Urinary bladder (tissue), 4 donors: ENCODE results near the gene CTBP1. TPM values are rescaled to one million over a fixed set of nuclear protein-coding genes. Genes with fewer than 3 reads are reported as not detected.

Experiments
- DNase-seq: peaks from one replicate; pipeline ENCODE4 v3.0.0-alpha.2; 2015; ENCODE audit errors: extremely low spot score
- H3K27ac ChIP-seq: one replicate; pipeline ENCODE4 v1.5.1; 2013; ENCODE audit warnings: low read depth, mild to moderate bottlenecking, moderate library complexity
- H3K36me3 ChIP-seq: one replicate; pipeline ENCODE4 v1.6.1; 2013; ENCODE audit warnings: mild to moderate bottlenecking, moderate library complexity; ENCODE audit not compliant: insufficient read depth
- H3K4me1 ChIP-seq: one replicate; pipeline ENCODE4 v1.6.1; 2013; ENCODE audit warnings: mild to moderate bottlenecking, moderate library complexity; ENCODE audit not compliant: insufficient read depth
- H3K4me3 ChIP-seq: one replicate; pipeline ENCODE4 v1.5.1; 2013; ENCODE audit warnings: low read depth, low read length
- WGBS: extraction: QIAGEN DNeasy Blood & Tissue Kit; methylation state at CpG from one replicate; pipeline ENCODE4 v1.1.7; 2013; 5-methylcytosine and 5-hydroxymethylcytosine counted together
- polyA plus RNA-seq: library from polyadenylated mRNA; stranded (reverse); fragments of 200-250 nt; gene quantifications from one replicate; pipeline ENCODE4 v1.2.3, GENCODE V29; 2013
- total RNA-seq: library from RNA; depleted of rRNA; stranded (reverse); fragments of >200 nt; gene quantifications from one replicate; pipeline ENCODE4 v1.2.3, GENCODE V29; 2014
- donor health status: healthy with polysubstance abuse.
- donor health status: healthy.

The CTBP1 gene
- total and polyA plus RNA-seq, 2 donors = 85.9 to 140 TPM

DNA sequence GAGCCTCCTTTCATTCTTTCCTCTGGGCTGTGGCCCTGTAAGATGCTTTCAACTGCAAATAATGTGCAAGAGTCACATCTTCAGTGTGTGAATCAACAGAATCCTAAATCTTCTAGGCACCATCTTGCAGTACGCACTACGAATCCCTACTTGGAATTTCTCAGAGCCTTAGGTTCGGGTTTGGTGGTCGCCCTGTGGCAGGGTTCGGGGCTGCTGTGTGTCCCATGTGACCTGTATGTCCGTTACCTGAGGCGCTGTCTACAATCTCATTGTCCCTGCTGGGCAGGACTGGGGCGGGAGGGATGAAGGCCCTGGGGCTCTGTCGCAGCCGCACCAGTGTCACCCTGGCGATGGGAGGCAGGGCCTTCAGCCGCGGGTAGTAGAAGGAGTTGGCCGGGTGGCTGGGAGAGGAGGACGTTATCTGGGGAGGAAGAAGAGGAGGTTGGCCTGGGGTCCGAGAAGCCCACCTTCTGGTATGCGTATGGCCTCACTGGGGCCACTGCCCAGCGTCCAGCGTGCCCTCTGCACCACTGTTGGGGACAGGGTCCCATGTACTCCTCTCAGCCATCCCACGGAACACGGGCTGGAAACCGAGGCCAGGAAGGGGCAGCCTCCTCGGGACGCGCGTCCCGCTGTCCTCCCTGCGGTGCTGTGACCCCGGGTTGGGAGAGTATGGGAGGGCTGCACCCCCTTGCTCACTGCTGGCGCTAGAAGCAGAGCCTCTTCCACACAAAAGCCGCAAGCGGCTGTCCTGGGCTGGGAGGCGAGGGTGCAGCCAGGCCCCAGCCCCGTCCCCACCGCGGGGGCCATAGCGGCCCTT lies 78.6 kb downstream of the CTBP1 start:
- Histone ChIP-seq H3K27ac (no peak overlapping the region), H3K36me3 (no peaks in the 10 kb centered on the region), H3K4me1 (no peaks in the 10 kb centered on the region), H3K4me3 (peak overlapping the region; percentile 44)
- no peak for DNase-seq
- WGBS = 83% methylated on average over 37 of the region's 37 CpGs

- Histone ChIP-seq H3K27ac (no peak overlapping the region), H3K36me3 (no peaks in the 10 kb centered on the region), H3K4me1 (no peaks in the 10 kb centered on the region), H3K4me3 (no peak overlapping the region)
- 92% methylated on average over 13 of the region's 13 CpGs for WGBS
- no peak for DNase-seq
Observed at GRCh38 chr4:1169691-1170096, 79.2 kb downstream of the CTBP1 start.

- Histone ChIP-seq H3K4me1 (no peaks in the 10 kb centered on the region), H3K36me3 (no peaks in the 10 kb centered on the region), H3K27ac (no peak overlapping the region), H3K4me3 (no peak overlapping the region)
- no peak for DNase-seq
- WGBS = 93% methylated on average over 17 of the region's 17 CpGs
Observed at GRCh38 chr4:1169171-1169671, 79.7 kb downstream of the CTBP1 start.

- DNase-seq = no peak
- 84% methylated on average over 21 of the region's 21 CpGs for WGBS
- Histone ChIP-seq H3K4me3 (no peak overlapping the region), H3K27ac (no peak overlapping the region), H3K36me3 (no peaks in the 10 kb centered on the region), H3K4me1 (no peaks in the 10 kb centered on the region)
Observed at GRCh38 chr4:1168191-1169101, 80.5 kb downstream of the CTBP1 start.

GRCh38 chr4:1167244-1167949 lies 81.5 kb downstream of the CTBP1 start:
- peak; percentile 63 for DNase-seq
- no peaks in the 10 kb centered on the region for H3K36me3 ChIP-seq
- H3K4me3 ChIP-seq = peak overlapping the region; percentile 30
- no peaks in the 10 kb centered on the region for H3K4me1 ChIP-seq
- 8% methylated on average over 51 of the region's 51 CpGs for WGBS
- H3K27ac ChIP-seq = no peak overlapping the region

DNA sequence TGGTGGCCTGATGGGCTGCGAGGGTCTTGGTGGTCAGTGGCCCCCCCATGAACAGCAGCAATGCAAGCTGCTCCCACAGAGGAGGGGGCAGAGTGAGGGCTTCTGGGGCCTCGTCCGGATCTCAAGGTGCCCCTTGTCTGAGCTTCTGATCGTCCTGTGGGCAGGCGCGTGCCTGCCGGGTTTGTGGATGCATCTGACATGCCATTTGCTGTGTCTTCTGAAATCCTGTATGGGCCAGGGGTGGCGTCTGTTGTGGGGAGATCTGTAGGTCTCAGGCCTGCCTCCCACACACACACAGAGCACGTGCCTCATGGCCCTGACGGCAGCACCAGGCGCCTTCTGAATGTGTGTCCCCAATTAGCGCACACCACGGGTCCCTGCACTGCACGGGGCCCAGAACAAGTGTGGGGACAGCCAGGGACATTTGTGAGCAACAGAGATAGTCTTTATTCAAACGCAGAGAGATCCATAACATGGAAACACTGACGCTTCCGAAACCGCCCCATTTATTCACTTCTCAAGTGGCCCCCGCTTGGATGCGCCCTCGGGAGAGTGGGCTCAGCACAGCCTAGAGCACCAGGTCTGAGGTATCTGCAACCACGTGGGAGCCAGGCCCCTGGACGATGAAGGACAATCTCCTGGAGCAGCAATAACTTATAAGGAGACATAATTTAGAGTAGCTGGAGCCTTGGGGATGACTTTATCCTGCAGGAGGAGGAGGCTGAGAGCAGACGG lies 82.3 kb downstream of the CTBP1 start:
- DNase-seq = no peak
- no peaks in the 10 kb centered on the region for H3K36me3 ChIP-seq
- no peak overlapping the region for H3K27ac ChIP-seq
- WGBS = 64% methylated on average over 24 of the region's 24 CpGs
- no peak overlapping the region for H3K4me3 ChIP-seq
- H3K4me1 ChIP-seq = no peaks in the 10 kb centered on the region

DNA sequence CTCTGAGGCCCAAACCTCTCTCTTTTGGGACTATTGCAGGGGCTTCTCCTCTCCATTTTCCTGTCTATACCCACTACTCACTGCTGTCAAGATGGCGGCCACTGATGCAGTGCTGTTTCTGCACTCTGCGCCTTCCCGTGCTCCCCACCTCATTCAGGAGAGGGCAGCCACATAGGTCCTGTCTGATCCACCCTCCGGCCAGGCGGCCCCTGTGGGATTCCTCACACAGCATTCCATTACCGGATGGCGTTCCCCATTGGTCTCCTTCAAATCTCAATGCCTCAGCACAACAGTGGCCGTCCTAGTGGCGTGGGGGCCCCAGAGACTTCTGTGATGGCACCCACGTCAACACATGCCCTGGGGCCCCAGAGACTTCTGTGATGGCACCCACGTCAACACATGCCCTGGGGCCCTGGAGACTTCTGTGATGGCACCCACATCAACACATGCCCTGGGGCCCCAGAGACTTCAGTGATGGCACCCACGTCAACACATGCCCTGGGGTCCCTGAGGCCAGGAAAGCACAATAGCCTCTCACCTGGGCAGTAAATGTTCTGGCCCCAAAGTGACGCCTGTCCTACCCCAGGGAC lies 83.9 kb downstream of the CTBP1 start:
- no peak overlapping the region for H3K27ac ChIP-seq
- no peaks in the 10 kb centered on the region for H3K36me3 ChIP-seq
- H3K4me1 ChIP-seq = no peaks in the 10 kb centered on the region
- 94% methylated on average over 13 of the region's 13 CpGs for WGBS
- H3K4me3 ChIP-seq = no peak overlapping the region
- DNase-seq = no peak

GRCh38 chr4:1164444-1164843 lies 84.5 kb downstream of the CTBP1 start:
- WGBS = 97% methylated on average over 5 of the region's 5 CpGs
- DNase-seq = no peak

GRCh38 chr4:1164040-1164439 lies 84.9 kb downstream of the CTBP1 start:
- Histone ChIP-seq H3K4me3 (no peak overlapping the region), H3K4me1 (no peaks in the 10 kb centered on the region), H3K27ac (no peak overlapping the region), H3K36me3 (no peaks in the 10 kb centered on the region)
- DNase-seq = no peak
- WGBS = 88% methylated on average over 4 of the region's 4 CpGs

More at GRCh38 chr4:1164444-1164843, 84.5 kb downstream of the CTBP1 start:
- Histone ChIP-seq H3K4me3 (no peak overlapping the region), H3K4me1 (no peaks in the 10 kb centered on the region), H3K27ac (no peak overlapping the region), H3K36me3 (no peaks in the 10 kb centered on the region)

Other genes starting within 250 kb of the CTBP1 start
- 5.7 TPM for gene FGFRL1, start 237.5 kb downstream of the CTBP1 start, total RNA-seq
- gene FGFRL1, start 237.5 kb downstream of the CTBP1 start, polyA plus RNA-seq = 25.7 TPM
- gene RNF212, start 135.6 kb downstream of the CTBP1 start, total RNA-seq = 4.0 TPM
- gene RNF212, start 135.6 kb downstream of the CTBP1 start, polyA plus RNA-seq = 4.2 TPM
- 119 TPM for gene SPON2, start 76.5 kb downstream of the CTBP1 start, total RNA-seq
- gene SPON2, start 76.5 kb downstream of the CTBP1 start, polyA plus RNA-seq = 123 TPM
- 25.6 TPM for gene MAEA, start 40.8 kb upstream of the CTBP1 start, total RNA-seq
- 69.9 TPM for gene MAEA, start 40.8 kb upstream of the CTBP1 start, polyA plus RNA-seq
- gene UVSSA, start 98.1 kb upstream of the CTBP1 start, total RNA-seq = 13.0 TPM
- 7.2 TPM for gene UVSSA, start 98.1 kb upstream of the CTBP1 start, polyA plus RNA-seq
- gene NKX1-1, start 157.3 kb upstream of the CTBP1 start, total RNA-seq = not detected
- gene NKX1-1, start 157.3 kb upstream of the CTBP1 start, polyA plus RNA-seq = not detected